DND-41 (cell line): ENCODE data around the gene CYP4B1.

Source experiments
- ATAC-seq: fragments of 200-7000 bp; cut with Tn5 transposase; 3 replicates; pipeline ENCODE4 v1.9.1; 2021; ENCODE audit warnings: low read depth; ENCODE audit not compliant: insufficient read depth
- DNase-seq: peaks from one replicate; pipeline ENCODE4 v3.0.0-alpha.2; 2020
- H2AFZ ChIP-seq: 2 replicates; pipeline ENCODE4 v1.6.0; 2012; ENCODE audit warnings: low read depth, low read length
- H3K27ac ChIP-seq: 2 replicates; pipeline ENCODE4 v1.5.1; 2012; ENCODE audit warnings: low read length, inconsistent platforms
- H3K27me3 ChIP-seq: fragments of 200-600 bp; sonication (generic); 2 replicates; pipeline ENCODE4 v1.6.0; 2012; ENCODE audit warnings: low read length, mild to moderate bottlenecking, inconsistent platforms; ENCODE audit not compliant: insufficient read depth, poor library complexity
- H3K36me3 ChIP-seq: 2 replicates; pipeline ENCODE4 v1.5.1; 2012; ENCODE audit warnings: low read length, inconsistent platforms; ENCODE audit not compliant: insufficient read depth
- H3K4me1 ChIP-seq: 2 replicates; pipeline ENCODE4 v1.5.1; 2012; ENCODE audit warnings: mild to moderate bottlenecking, low read length; ENCODE audit not compliant: insufficient read depth
- H3K4me2 ChIP-seq: 2 replicates; pipeline ENCODE4 v1.6.0; 2012; ENCODE audit warnings: mild to moderate bottlenecking, moderate library complexity, low read length, inconsistent platforms; ENCODE audit not compliant: insufficient read depth
- H3K4me3 ChIP-seq, 2 experiments: fragments of 200-600 bp in 1 of 2; shearing (Covaris generic) in 1 of 2; 2 replicates each; pipeline ENCODE4 v1.5.1; 2012 to 2016; ENCODE audit warnings: inconsistent platforms in 2 of 2, low read length in 2 of 2, mild to moderate bottlenecking in 2 of 2, low read depth in 1 of 2, moderate library complexity in 1 of 2
- H3K79me2 ChIP-seq: 2 replicates; pipeline ENCODE4 v1.6.0; 2012; ENCODE audit warnings: low read length, inconsistent platforms; ENCODE audit not compliant: insufficient read depth
- H3K9ac ChIP-seq: 2 replicates; pipeline ENCODE4 v1.6.0; 2012; ENCODE audit warnings: low read depth, mild to moderate bottlenecking, inconsistent platforms, low read length, moderate library complexity
- H3K9me3 ChIP-seq: 2 replicates; pipeline ENCODE4 v1.5.1; 2012; ENCODE audit warnings: low read length, moderate library complexity, mild to moderate bottlenecking, inconsistent platforms; ENCODE audit not compliant: insufficient read depth, severe bottlenecking
- H4K20me1 ChIP-seq: 2 replicates; pipeline ENCODE4 v1.6.0; 2012; ENCODE audit warnings: low read length; ENCODE audit not compliant: insufficient read depth
- EZH2 ChIP-seq: IDR thresholded peaks from 3 replicates; pipeline ENCODE4 v1.6.1; 2012; ENCODE audit warnings: borderline replicate concordance, low read depth, mild to moderate bottlenecking, moderate library complexity, low read length, inconsistent platforms; ENCODE audit not compliant: severe bottlenecking
- TF ChIP-seq, protein P1 (sequence below): IDR thresholded peaks from 2 replicates; pipeline ENCODE4 v1.5.1; 2012; ENCODE audit warnings: borderline replicate concordance, low read length, moderate library complexity, mild to moderate bottlenecking; ENCODE audit not compliant: poor library complexity, severe bottlenecking; ENCODE audit errors: extremely low read depth

CYP4B1 gene

DNA sequence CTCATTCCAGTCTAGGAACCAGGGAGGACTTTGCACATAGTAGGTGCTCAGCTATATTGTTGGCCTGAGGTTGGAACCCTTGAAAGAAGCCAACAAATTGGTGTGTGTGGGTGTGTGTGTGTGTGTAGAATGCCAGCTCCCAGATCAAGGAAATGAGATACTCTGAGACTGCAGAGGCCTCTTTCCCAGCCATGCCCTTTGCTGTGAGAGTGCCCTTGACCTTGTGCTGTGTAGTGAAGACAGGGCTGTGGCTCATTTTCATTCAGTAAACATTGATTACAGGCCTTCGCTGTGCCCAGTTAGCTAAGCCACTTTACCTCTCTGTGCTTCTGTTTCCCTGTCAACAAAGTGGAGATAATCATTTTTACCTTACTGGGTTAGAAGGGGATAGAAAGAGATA lies 3.2 kb downstream of the CYP4B1 start:
- ATAC-seq, result no peak
- no peaks in the 10 kb centered on the region for H3K4me1 ChIP-seq
- H2AFZ ChIP-seq, result no peak overlapping the region
- no peak overlapping the region for H3K4me2 ChIP-seq
- no peak overlapping the region for H3K27ac ChIP-seq
- H3K27me3 ChIP-seq, result no peaks in the 10 kb centered on the region
- H3K9me3 ChIP-seq, result no peaks in the 10 kb centered on the region
- H3K36me3 ChIP-seq, result no peaks in the 10 kb centered on the region
- TF ChIP-seq EZH2, result no peak
- TF ChIP-seq, protein P1, sequence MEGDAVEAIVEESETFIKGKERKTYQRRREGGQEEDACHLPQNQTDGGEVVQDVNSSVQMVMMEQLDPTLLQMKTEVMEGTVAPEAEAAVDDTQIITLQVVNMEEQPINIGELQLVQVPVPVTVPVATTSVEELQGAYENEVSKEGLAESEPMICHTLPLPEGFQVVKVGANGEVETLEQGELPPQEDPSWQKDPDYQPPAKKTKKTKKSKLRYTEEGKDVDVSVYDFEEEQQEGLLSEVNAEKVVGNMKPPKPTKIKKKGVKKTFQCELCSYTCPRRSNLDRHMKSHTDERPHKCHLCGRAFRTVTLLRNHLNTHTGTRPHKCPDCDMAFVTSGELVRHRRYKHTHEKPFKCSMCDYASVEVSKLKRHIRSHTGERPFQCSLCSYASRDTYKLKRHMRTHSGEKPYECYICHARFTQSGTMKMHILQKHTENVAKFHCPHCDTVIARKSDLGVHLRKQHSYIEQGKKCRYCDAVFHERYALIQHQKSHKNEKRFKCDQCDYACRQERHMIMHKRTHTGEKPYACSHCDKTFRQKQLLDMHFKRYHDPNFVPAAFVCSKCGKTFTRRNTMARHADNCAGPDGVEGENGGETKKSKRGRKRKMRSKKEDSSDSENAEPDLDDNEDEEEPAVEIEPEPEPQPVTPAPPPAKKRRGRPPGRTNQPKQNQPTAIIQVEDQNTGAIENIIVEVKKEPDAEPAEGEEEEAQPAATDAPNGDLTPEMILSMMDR, result no peak
- H4K20me1 ChIP-seq, result no peaks in the 10 kb centered on the region
- no peak overlapping the region for H3K9ac ChIP-seq
- no peak for DNase-seq
- H3K4me3 ChIP-seq, result no peak overlapping the region
- no peaks in the 10 kb centered on the region for H3K79me2 ChIP-seq

DNA sequence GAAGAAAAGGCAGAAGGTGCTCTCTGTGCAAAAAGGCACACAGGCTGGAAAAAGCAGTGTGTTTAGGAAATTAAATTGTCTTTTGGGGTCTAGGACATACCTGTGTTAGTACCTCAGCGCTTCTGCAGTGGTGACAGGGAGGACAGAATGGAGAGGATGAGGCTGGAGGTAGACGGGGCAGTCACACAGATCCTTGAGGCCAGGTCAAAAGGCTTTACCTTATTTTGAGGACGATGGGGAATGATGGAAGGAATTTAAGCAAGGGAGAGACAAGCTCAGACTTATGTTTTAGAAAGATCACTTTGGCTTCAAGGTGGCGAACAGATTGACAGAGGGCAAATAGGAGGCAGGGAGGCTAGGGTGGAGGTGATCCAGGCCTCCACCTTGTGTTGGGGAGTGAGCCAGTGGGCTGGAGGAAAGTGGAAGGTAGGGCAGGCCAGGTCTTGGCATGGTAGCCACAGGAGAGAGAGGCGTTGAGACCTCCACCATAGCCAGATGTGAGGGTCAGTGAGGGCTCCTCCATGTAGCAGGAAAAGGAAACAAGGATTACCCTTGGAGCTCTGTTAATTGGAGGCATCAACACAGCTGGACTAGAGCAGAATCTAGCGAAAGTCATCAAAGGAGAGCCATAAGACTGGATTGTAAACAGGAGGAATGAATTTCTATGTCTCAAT lies 4.2 kb downstream of the CYP4B1 start:
- Histone ChIP-seq H3K4me1 (no peaks in the 10 kb centered on the region), H3K27me3 (no peaks in the 10 kb centered on the region), H3K79me2 (no peaks in the 10 kb centered on the region), H3K9me3 (no peaks in the 10 kb centered on the region), H3K4me2 (no peak overlapping the region), H3K36me3 (no peaks in the 10 kb centered on the region), H4K20me1 (no peaks in the 10 kb centered on the region), H3K9ac (no peak overlapping the region), H2AFZ (no peak overlapping the region), H3K4me3 (no peak overlapping the region), H3K27ac (no peak overlapping the region)
- TF ChIP-seq, protein P1, result no peak
- TF ChIP-seq EZH2, result no peak
- ATAC-seq, result no peak
- DNase-seq, result no peak

DNA sequence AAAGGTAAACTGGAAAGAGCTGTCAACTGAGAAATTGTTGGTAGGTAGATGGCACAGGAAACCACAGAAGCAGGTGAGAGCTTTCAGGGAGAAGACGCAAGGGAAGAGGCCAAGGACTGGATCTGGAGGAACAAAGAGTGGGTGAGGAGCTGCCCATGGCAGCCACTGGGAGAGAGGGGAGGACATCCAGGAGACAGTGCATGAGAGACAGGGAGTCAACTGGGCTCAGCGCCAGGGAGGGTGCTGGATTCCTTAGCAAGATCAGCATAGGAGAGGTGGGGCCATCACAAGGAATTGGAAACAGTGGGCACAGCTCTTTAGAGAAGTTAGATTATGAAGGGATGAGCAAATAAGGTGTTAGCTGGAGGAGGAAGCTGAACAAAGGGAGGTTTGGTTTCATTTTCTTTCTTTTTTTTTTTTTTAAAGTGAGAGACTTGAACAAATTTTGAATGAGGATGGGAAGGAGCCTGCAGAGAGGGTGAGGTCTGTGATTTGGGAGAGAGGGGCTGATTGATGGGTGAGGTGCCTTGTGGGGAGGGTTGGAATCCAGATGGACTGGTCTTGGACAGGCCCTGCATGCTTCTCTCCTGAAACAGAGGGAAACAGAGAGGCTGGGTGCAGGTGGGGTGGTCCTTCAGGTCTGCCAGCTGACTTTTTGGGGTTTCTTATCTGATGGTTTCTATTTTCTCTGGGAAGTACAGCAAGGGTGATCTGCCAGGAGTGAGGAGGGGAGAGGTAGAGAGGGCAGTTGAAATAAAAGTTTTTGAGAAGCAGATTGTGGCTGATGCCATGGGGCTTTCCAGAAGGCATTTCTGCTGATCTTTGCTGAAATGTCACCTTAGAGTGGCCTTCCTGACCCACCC lies 5.4 kb downstream of the CYP4B1 start:
- no peak overlapping the region for H2AFZ ChIP-seq
- DNase-seq, result no peak

More for the DNA sequence above, 5.4 kb downstream of the CYP4B1 start:
- no peaks in the 10 kb centered on the region for H4K20me1 ChIP-seq
- no peak overlapping the region for H3K4me3 ChIP-seq
- TF ChIP-seq, protein P1, result no peak
- no peak for TF ChIP-seq EZH2
- no peak overlapping the region for H3K4me2 ChIP-seq
- H3K27me3 ChIP-seq, result no peaks in the 10 kb centered on the region
- H3K4me1 ChIP-seq, result no peaks in the 10 kb centered on the region
- H3K36me3 ChIP-seq, result no peaks in the 10 kb centered on the region
- no peaks in the 10 kb centered on the region for H3K79me2 ChIP-seq
- H3K27ac ChIP-seq, result no peak overlapping the region
- H3K9ac ChIP-seq, result no peak overlapping the region
- no peaks in the 10 kb centered on the region for H3K9me3 ChIP-seq
- ATAC-seq, result no peak
